GM12878 (cell line): ENCODE measurements around the gene CCDC120. TPM values are rescaled to one million over a fixed set of nuclear protein-coding genes. Genes with fewer than 3 reads are reported as not detected.

ENCODE experiments used
- ATAC-seq: fragments of 200-7000 bp; cut with Tn5 transposase; 3 replicates; pipeline ENCODE4 v1.9.1; 2020; ENCODE audit warnings: mild to moderate bottlenecking, moderate library complexity
- BruUV-seq: library from RNA; stranded (reverse); fragments of 400-500 nt; replicated peaks from 2 replicates; lab custom pipeline; 2021; lab: Mats Ljungman, UMichigan
- CTCF ChIA-PET: fragments of 300-600 bp; sonication (Branson Sonifier 250); formaldehyde crosslinking; extraction: SDS; loops from one replicate; lab custom pipeline; 2021; ENCODE audit warnings: inconsistent platforms; lab: Yijun Ruan, JAX
- POLR2A ChIA-PET: fragments of 350-600 bp; formaldehyde crosslinking; extraction: SDS; loops from one replicate; lab custom pipeline; 2021; ENCODE audit warnings: inconsistent platforms; lab: Charles Lee
- RAD21 ChIA-PET: fragments of 300-600 bp; sonication (Branson Sonifier 250); formaldehyde crosslinking; loops from one replicate; lab custom pipeline; 2023; ENCODE audit warnings: antibody characterized with exemption; ENCODE audit not compliant: unreplicated experiment; lab: Charles Lee
- SMC1A ChIA-PET: fragments of 300-600 bp; sonication (Branson Sonifier 250); formaldehyde crosslinking; loops from one replicate; lab custom pipeline; 2023; ENCODE audit not compliant: unreplicated experiment, uncharacterized antibody; lab: Charles Lee
- DNase-seq: peaks from one replicate; pipeline ENCODE4 v3.0.0-alpha.2; 2011; ENCODE audit warnings: low read depth, low spot score
- FAIRE-seq: peaks from 3 replicates; lab custom pipeline; 2011; peaks lifted over from hg19 to GRCh38; lab: Jason Lieb, UNC
- H2AFZ ChIP-seq: 2 replicates; pipeline ENCODE4 v1.6.0; 2011; ENCODE audit warnings: low read depth, low read length, control low read depth; ENCODE audit not compliant: control insufficient read depth
- H3K27ac ChIP-seq: 2 replicates; pipeline ENCODE4 v1.5.1; 2011; ENCODE audit warnings: control low read depth; ENCODE audit not compliant: control insufficient read depth, insufficient read depth
- H3K27me3 ChIP-seq, 2 experiments: replicated peaks in 1 of 2; 2 replicates each; pipeline versions ENCODE4 v1.6.0 to v1.6.1; 2011; ENCODE audit warnings: low read length in 1 of 2; ENCODE audit not compliant: control insufficient read depth in 2 of 2, insufficient read depth in 2 of 2
- H3K36me3 ChIP-seq, 2 experiments: 2 replicates each; pipeline ENCODE4 v1.5.1; 2011; ENCODE audit warnings: low read length in 1 of 2; ENCODE audit not compliant: control insufficient read depth in 2 of 2, insufficient read depth in 2 of 2
- H3K4me1 ChIP-seq: 2 replicates; pipeline ENCODE4 v1.6.1; 2011; ENCODE audit warnings: mild to moderate bottlenecking, low read length, moderate library complexity, mixed read lengths; ENCODE audit not compliant: control insufficient read depth, insufficient read depth
- H3K4me2 ChIP-seq: 2 replicates; pipeline ENCODE4 v1.6.0; 2011; ENCODE audit warnings: control low read depth; ENCODE audit not compliant: control insufficient read depth, insufficient read depth
- H3K4me3 ChIP-seq: fragments of 200-600 bp; sonication (generic); 2 replicates; pipeline ENCODE4 v1.5.1; 2016
- H3K79me2 ChIP-seq: 2 replicates; pipeline ENCODE4 v1.6.0; 2011; ENCODE audit warnings: low read length; ENCODE audit not compliant: control insufficient read depth, insufficient read depth
- H3K9ac ChIP-seq: 2 replicates; pipeline ENCODE4 v1.8.0; 2011; ENCODE audit warnings: low read length, control low read depth, mixed read lengths; ENCODE audit not compliant: control insufficient read depth, insufficient read depth
- H3K9me3 ChIP-seq: replicated peaks from 3 replicates; pipeline ENCODE4 v1.5.1; 2011; ENCODE audit warnings: mild to moderate bottlenecking, low read length; ENCODE audit not compliant: control insufficient read depth, insufficient read depth
- H4K20me1 ChIP-seq: 2 replicates; pipeline ENCODE4 v1.6.0; 2011; ENCODE audit not compliant: control insufficient read depth, insufficient read depth
- CHD4 ChIP-seq: fragments of 200-600 bp; sonication (generic); IDR thresholded peaks from 2 replicates; pipeline ENCODE4 v1.6.1; 2016; ENCODE audit warnings: mild to moderate bottlenecking
- MEF2B ChIP-seq: fragments of 450-650 bp; IDR thresholded peaks from 2 replicates; pipeline ENCODE4 v1.6.1; 2018; ENCODE audit warnings: mild to moderate bottlenecking, moderate library complexity; ENCODE audit not compliant: partially characterized antibody, poor library complexity, severe bottlenecking
- NFIC ChIP-seq: IDR thresholded peaks from 2 replicates; pipeline ENCODE4 v1.6.1; 2012; ENCODE audit warnings: low read depth, mild to moderate bottlenecking, inconsistent platforms, low read length, moderate library complexity
- NRF1 ChIP-seq: conservative IDR thresholded peaks from 2 replicates; pipeline ENCODE4 v1.6.1; 2011; ENCODE audit warnings: mild to moderate bottlenecking, low read depth, low read length, improper control_type of control experiment
- TBL1XR1 ChIP-seq: IDR thresholded peaks from 2 replicates; pipeline ENCODE4 v1.6.1; 2012; ENCODE audit warnings: low read depth, low read length, improper control_type of control experiment
- WGBS: methylation state at CpG from one replicate; pipeline ENCODE4 v1.1.6; 2016; ENCODE audit warnings: low lambda C conversion rate; ENCODE audit not compliant: insufficient replicate concordance, insufficient coverage; ENCODE audit errors: missing lambda C conversion rate; 5-methylcytosine and 5-hydroxymethylcytosine counted together
- in situ Hi-C: fragments of 300-500 bp; cut with MboI; formaldehyde crosslinking; loops from 9 replicates; pipeline ENCODE4 v1.14.3; 2018; ENCODE audit warnings: mixed read lengths
- intact Hi-C: fragments of 100-400 bp; cut with micrococcal nuclease; formaldehyde crosslinking; loops from one replicate; pipeline ENCODE4 v1.14.2; 2022; ENCODE audit not compliant: unreplicated experiment
- polyA plus RNA-seq, 11 experiments: library from polyadenylated mRNA; depleted of rRNA in 4 of 11; unstranded in 6 of 11; stranded (reverse) in 5 of 11; fragments of >200 nt; fragmentation: Nextera tagmentation in 4 of 11; fragmentation: Illumina TruSeq in 1 of 11; extraction: Ambion mirVana in 4 of 11; extraction: Trizol in 1 of 11; gene quantifications; 1 replicate in 1 of 11; 2 replicates in 10 of 11; pipeline versions ENCODE4 v1.2.1 to v1.2.3, GENCODE V29; 2011 to 2016; ENCODE audit warnings: inconsistent platforms in 2 of 11, missing spikeins in 2 of 11, low read depth in 1 of 11
- total RNA-seq, 4 experiments: library from RNA; depleted of rRNA in 3 of 4; stranded (reverse); fragments of >200 nt in 3 of 4; fragmentation: Illumina TruSeq in 1 of 4; extraction: Trizol in 1 of 4; gene quantifications; 2 replicates each; pipeline versions ENCODE4 v1.2.1 to v1.2.3, GENCODE V29; 2013 to 2021
- TF ChIP-seq, protein P1 (sequence below): fragments of 450-650 bp; formaldehyde crosslinking; IDR thresholded peaks from 2 replicates; pipeline ENCODE4 v1.4.0; 2020; ENCODE audit warnings: mild to moderate bottlenecking, moderate library complexity

The CCDC120 gene
- total and polyA plus RNA-seq, 10 of the 15 experiments (the other 5 are each of a cell fraction or from before 2014, with no cell fraction given): 0.11 to 4.1 (median 0.76) TPM

DNA sequence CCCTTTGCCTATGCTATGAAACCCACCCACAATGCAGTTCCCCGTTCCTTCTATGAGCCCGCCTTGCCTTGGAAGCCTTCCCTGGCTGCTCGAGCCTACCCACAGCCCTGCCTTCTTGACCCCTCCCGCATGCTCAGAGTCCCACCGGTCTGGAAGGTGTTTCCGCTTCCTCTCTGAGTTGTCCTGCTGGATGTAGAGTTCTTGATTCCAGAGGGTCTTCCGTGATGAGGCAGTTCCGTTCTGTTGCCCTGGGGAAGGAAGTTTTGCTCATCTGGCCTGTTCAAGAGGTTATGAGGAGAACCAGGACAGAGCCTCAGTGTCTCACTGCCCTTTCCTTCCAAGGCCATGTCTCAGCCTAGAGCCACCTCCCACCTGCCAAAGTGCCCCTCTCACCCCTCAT is 57.3 kb downstream of the CCDC120 start:
- no peak for DNase-seq
- no peaks in the 10 kb centered on the region for H3K9me3 ChIP-seq
- POLR2A ChIA-PET: no interaction called here
- ATAC-seq: no peak
- in situ Hi-C loops: no loop called here
- H3K4me1 ChIP-seq: no peaks in the 10 kb centered on the region
- no peaks in the 10 kb centered on the region for H4K20me1 ChIP-seq
- H3K79me2 ChIP-seq: no peaks in the 10 kb centered on the region
- peaks cover 1 to 5% of the 10 kb centered on the region in 2 experiments; a peak in 3 of 4 replicates for H3K36me3 ChIP-seq
- no TSS peak for BruUV-seq
- H3K27ac ChIP-seq: no peak overlapping the region
- 76% methylated on average over 8 of the region's 8 CpGs for WGBS
- no peak overlapping the region for H3K9ac ChIP-seq
- CTCF ChIA-PET: no interaction called here
- H3K27me3 ChIP-seq: no peaks in the 10 kb centered on the region
- no peak for TF ChIP-seq TBL1XR1
- TF ChIP-seq, protein P1, sequence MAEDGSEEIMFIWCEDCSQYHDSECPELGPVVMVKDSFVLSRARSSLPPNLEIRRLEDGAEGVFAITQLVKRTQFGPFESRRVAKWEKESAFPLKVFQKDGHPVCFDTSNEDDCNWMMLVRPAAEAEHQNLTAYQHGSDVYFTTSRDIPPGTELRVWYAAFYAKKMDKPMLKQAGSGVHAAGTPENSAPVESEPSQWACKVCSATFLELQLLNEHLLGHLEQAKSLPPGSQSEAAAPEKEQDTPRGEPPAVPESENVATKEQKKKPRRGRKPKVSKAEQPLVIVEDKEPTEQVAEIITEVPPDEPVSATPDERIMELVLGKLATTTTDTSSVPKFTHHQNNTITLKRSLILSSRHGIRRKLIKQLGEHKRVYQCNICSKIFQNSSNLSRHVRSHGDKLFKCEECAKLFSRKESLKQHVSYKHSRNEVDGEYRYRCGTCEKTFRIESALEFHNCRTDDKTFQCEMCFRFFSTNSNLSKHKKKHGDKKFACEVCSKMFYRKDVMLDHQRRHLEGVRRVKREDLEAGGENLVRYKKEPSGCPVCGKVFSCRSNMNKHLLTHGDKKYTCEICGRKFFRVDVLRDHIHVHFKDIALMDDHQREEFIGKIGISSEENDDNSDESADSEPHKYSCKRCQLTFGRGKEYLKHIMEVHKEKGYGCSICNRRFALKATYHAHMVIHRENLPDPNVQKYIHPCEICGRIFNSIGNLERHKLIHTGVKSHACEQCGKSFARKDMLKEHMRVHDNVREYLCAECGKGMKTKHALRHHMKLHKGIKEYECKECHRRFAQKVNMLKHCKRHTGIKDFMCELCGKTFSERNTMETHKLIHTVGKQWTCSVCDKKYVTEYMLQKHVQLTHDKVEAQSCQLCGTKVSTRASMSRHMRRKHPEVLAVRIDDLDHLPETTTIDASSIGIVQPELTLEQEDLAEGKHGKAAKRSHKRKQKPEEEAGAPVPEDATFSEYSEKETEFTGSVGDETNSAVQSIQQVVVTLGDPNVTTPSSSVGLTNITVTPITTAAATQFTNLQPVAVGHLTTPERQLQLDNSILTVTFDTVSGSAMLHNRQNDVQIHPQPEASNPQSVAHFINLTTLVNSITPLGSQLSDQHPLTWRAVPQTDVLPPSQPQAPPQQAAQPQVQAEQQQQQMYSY (CRISPR knock-in tag): no peak
- no peak for TF ChIP-seq MEF2B
- TF ChIP-seq NFIC: no peak
- TF ChIP-seq CHD4: no peak
- no peak for TF ChIP-seq NRF1
- TF ChIP-seq, all 136 proteins: peak for 0
- SMC1A ChIA-PET: no interaction called here
- H2AFZ ChIP-seq: no peak overlapping the region
- no peak for FAIRE-seq
- intact Hi-C loops: no loop called here
- no peak overlapping the region for H3K4me3 ChIP-seq
- RAD21 ChIA-PET: no interaction called here
- H3K4me2 ChIP-seq: no peak overlapping the region
